ENCODE results near the gene SH3RF2.

DNA sequence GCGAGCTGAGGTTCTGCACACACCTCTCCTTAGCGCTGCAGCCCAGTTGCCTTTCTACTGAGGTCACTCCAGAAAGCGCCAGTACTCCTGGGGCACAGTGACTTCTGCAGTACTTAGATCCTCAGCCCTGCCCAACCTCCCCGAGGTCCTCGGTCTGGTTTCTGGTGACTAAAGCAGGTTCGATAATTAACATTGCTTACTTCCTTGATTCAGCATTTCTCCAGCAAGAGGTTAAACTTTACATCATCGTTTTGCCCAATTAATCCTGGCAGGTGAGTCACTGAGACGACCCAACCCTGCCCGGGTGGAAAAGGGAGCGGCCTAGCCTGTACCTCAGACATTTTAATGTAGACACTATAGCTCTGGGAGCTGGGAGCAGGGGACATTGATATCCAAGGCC is 91.4 kb downstream of the SH3RF2 start:
- TF ChIP-seq EGR1 (IDR thresholded peaks at IDR 0.05; ENCODE audit: low read depth in 2 of 2), result no peak
- TF ChIP-seq RAD21 (IDR thresholded peaks at IDR 0.05), result no peak

Data from liver (tissue), 2 donors.